GM23338 (cell line): ENCODE data around the gene SHFL. TPM values are rescaled to one million over a fixed set of nuclear protein-coding genes. Genes with fewer than 3 reads are reported as not detected.

Experiments used
- ATAC-seq: fragments of 200-7000 bp; cut with Tn5 transposase; 3 replicates; pipeline ENCODE4 v1.9.1; 2020
- DNase-seq: peaks from one replicate; pipeline ENCODE4 v3.0.0-alpha.2; 2015; ENCODE audit warnings: low spot score
- H2AFZ ChIP-seq: fragments of 200-600 bp; sonication (generic); 2 replicates; pipeline ENCODE4 v1.8.0; 2016; ENCODE audit warnings: antibody characterized with exemption, mild to moderate bottlenecking, moderate library complexity
- H3F3A ChIP-seq: fragments of 200-600 bp; sonication (generic); replicated peaks from 2 replicates; pipeline ENCODE4 v1.8.0; 2017; ENCODE audit warnings: antibody characterized with exemption, mixed run types, low read depth
- H3K27ac ChIP-seq: fragments of 200-600 bp; sonication (generic); 2 replicates; pipeline ENCODE4 v1.6.1; 2016; ENCODE audit warnings: low read depth
- H3K27me3 ChIP-seq: fragments of 200-600 bp; sonication (generic); 2 replicates; pipeline ENCODE4 v1.8.0; 2016; ENCODE audit warnings: mild to moderate bottlenecking, mixed run types, moderate library complexity; ENCODE audit not compliant: insufficient read depth
- H3K36me3 ChIP-seq: fragments of 200-600 bp; sonication (generic); 2 replicates; pipeline ENCODE4 v1.8.0; 2016; ENCODE audit warnings: mild to moderate bottlenecking; ENCODE audit not compliant: insufficient read depth
- H3K4me1 ChIP-seq: fragments of 200-600 bp; sonication (generic); 2 replicates; pipeline ENCODE4 v1.8.0; 2016; ENCODE audit warnings: mild to moderate bottlenecking, moderate library complexity; ENCODE audit not compliant: insufficient read depth
- H3K4me2 ChIP-seq: fragments of 200-600 bp; sonication (generic); 2 replicates; pipeline ENCODE4 v1.7.1; 2017; ENCODE audit warnings: mixed run types
- H3K4me3 ChIP-seq: fragments of 200-600 bp; sonication (generic); 2 replicates; pipeline ENCODE4 v1.6.1; 2016; ENCODE audit warnings: mixed run types
- H3K79me2 ChIP-seq: fragments of 200-600 bp; sonication (generic); replicated peaks from 2 replicates; pipeline ENCODE4 v1.8.0; 2017; ENCODE audit warnings: mild to moderate bottlenecking; ENCODE audit not compliant: insufficient read depth
- H3K9me2 ChIP-seq: fragments of 200-600 bp; sonication (generic); 2 replicates; pipeline ENCODE4 v1.8.0; 2017; ENCODE audit not compliant: insufficient read depth
- H4K20me1 ChIP-seq: fragments of 200-600 bp; sonication (generic); replicated peaks from 2 replicates; pipeline ENCODE4 v1.8.0; 2017; ENCODE audit warnings: mild to moderate bottlenecking; ENCODE audit not compliant: insufficient read depth
- H3K27ac Mint-ChIP-seq: 2 replicates; pipeline ENCODE4 v1.8.0; 2020; ENCODE audit warnings: inconsistent platforms, mild to moderate bottlenecking, moderate library complexity, mixed read lengths
- H3K27me3 Mint-ChIP-seq: 3 replicates; pipeline ENCODE4 v1.8.0; 2022; ENCODE audit warnings: low read depth, mild to moderate bottlenecking, moderate library complexity, mixed read lengths, inconsistent platforms; ENCODE audit not compliant: insufficient read depth, poor library complexity
- H3K36me3 Mint-ChIP-seq: 3 replicates; pipeline ENCODE4 v1.8.0; 2021; ENCODE audit warnings: low read depth, mild to moderate bottlenecking, inconsistent platforms, moderate library complexity, mixed read lengths
- H3K4me1 Mint-ChIP-seq: 3 replicates; pipeline ENCODE4 v1.8.0; 2020; ENCODE audit warnings: mild to moderate bottlenecking, inconsistent platforms, mixed read lengths
- H3K4me3 Mint-ChIP-seq: 3 replicates; pipeline ENCODE4 v1.8.0; 2021; ENCODE audit warnings: moderate library complexity, mild to moderate bottlenecking, inconsistent platforms, mixed read lengths
- H3K9me3 Mint-ChIP-seq: 3 replicates; pipeline ENCODE4 v1.8.0; 2020; ENCODE audit warnings: moderate library complexity, mild to moderate bottlenecking, inconsistent platforms, mixed read lengths
- CREB1 ChIP-seq: fragments of 250-450 bp; sonication (Bioruptor Pico); IDR thresholded peaks from 2 replicates; pipeline ENCODE4 v1.5.0; 2020; ENCODE audit warnings: low read depth, mild to moderate bottlenecking, moderate library complexity
- CTCF ChIP-seq, 2 experiments: fragments of 200-600 bp in 1 of 2; sonication (generic) in 1 of 2; conservative IDR thresholded peaks; 2 replicates each; pipeline versions ENCODE4 v1.5.1 to v1.6.1; 2016 to 2017; ENCODE audit warnings: antibody characterized with exemption in 2 of 2, low read depth in 2 of 2, mild to moderate bottlenecking in 2 of 2, moderate library complexity in 1 of 2
- ETS1 ChIP-seq: IDR thresholded peaks from 2 replicates; pipeline ENCODE4 v1.6.1; 2016; ENCODE audit warnings: antibody characterized with exemption
- EZH2 ChIP-seq: fragments of 200-600 bp; sonication (generic); IDR thresholded peaks from one replicate; pipeline ENCODE4 v1.8.0; 2017; ENCODE audit warnings: antibody characterized with exemption, mild to moderate bottlenecking, low read depth; ENCODE audit not compliant: unreplicated experiment
- EZH2phosphoT487 ChIP-seq: fragments of 200-600 bp; sonication (generic); IDR thresholded peaks from one replicate; pipeline ENCODE4 v1.8.1; 2018; ENCODE audit warnings: antibody characterized with exemption; ENCODE audit not compliant: unreplicated experiment
- JUNB ChIP-seq: IDR thresholded peaks from one replicate; pipeline ENCODE4 v1.6.1; 2016; ENCODE audit warnings: antibody characterized with exemption; ENCODE audit not compliant: unreplicated experiment
- NANOG ChIP-seq: IDR thresholded peaks from 2 replicates; pipeline ENCODE4 v1.6.1; 2016; ENCODE audit warnings: antibody characterized with exemption, borderline replicate concordance
- POLR2AphosphoS5 ChIP-seq: IDR thresholded peaks from 2 replicates; pipeline ENCODE4 v1.6.1; 2016; ENCODE audit warnings: antibody characterized with exemption, low read depth
- REST ChIP-seq: IDR thresholded peaks from one replicate; pipeline ENCODE4 v1.6.1; 2018; ENCODE audit warnings: antibody characterized with exemption; ENCODE audit not compliant: unreplicated experiment
- STAT1 ChIP-seq: IDR thresholded peaks from one replicate; pipeline ENCODE4 v1.6.1; 2016; ENCODE audit warnings: antibody characterized with exemption; ENCODE audit not compliant: unreplicated experiment
- ZNF114 ChIP-seq: fragments of 250-450 bp; sonication (Bioruptor Pico); IDR thresholded peaks from 2 replicates; pipeline ENCODE4 v1.5.0; 2020; ENCODE audit warnings: mild to moderate bottlenecking, moderate library complexity
- ZNF331 ChIP-seq: fragments of 250-450 bp; sonication (Bioruptor Pico); IDR thresholded peaks from 2 replicates; pipeline ENCODE4 v1.5.0; 2020; ENCODE audit warnings: low read depth, mild to moderate bottlenecking, moderate library complexity
- polyA plus RNA-seq: library from polyadenylated mRNA; unstranded; fragments of >200 nt; fragmentation: Nextera tagmentation; extraction: Ambion mirVana; gene quantifications from 2 replicates; pipeline ENCODE4 v1.2.1, GENCODE V29; 2016
- total RNA-seq: library from RNA; depleted of rRNA; stranded (reverse); fragments of >200 nt; shearing (Covaris generic); gene quantifications from 2 replicates; pipeline ENCODE4 v1.2.3, GENCODE V29; 2014
- TF ChIP-seq, protein P1 (sequence below): fragments of 250-450 bp; sonication (Bioruptor Pico); IDR thresholded peaks from 2 replicates; pipeline ENCODE4 v1.5.0; 2020; ENCODE audit warnings: mild to moderate bottlenecking, moderate library complexity

The SHFL gene
- total and polyA plus RNA-seq, 2 experiments from 2014 or later, result 31.7 to 32.1 TPM

GRCh38 chr19:10114651-10115391, 28.7 kb downstream of the SHFL start:
- DNase-seq (peak; percentile 27), ATAC-seq (peak; percentile 3)
- TF ChIP-seq POLR2AphosphoS5, result no peak; the same call in 1 of the 2 replicates
- TF ChIP-seq ETS1, result no peak
- no peak for TF ChIP-seq NANOG
- no peak for TF ChIP-seq STAT1
- no peak for TF ChIP-seq EZH2phosphoT487
- TF ChIP-seq ZNF114, result no peak
- TF ChIP-seq JUNB, result no peak
- no peak for TF ChIP-seq ZNF331 (CRISPR knock-in tag)
- TF ChIP-seq EZH2, result no peak
- TF ChIP-seq REST, result no peak
- no peak for TF ChIP-seq CREB1
- TF ChIP-seq, protein P1, sequence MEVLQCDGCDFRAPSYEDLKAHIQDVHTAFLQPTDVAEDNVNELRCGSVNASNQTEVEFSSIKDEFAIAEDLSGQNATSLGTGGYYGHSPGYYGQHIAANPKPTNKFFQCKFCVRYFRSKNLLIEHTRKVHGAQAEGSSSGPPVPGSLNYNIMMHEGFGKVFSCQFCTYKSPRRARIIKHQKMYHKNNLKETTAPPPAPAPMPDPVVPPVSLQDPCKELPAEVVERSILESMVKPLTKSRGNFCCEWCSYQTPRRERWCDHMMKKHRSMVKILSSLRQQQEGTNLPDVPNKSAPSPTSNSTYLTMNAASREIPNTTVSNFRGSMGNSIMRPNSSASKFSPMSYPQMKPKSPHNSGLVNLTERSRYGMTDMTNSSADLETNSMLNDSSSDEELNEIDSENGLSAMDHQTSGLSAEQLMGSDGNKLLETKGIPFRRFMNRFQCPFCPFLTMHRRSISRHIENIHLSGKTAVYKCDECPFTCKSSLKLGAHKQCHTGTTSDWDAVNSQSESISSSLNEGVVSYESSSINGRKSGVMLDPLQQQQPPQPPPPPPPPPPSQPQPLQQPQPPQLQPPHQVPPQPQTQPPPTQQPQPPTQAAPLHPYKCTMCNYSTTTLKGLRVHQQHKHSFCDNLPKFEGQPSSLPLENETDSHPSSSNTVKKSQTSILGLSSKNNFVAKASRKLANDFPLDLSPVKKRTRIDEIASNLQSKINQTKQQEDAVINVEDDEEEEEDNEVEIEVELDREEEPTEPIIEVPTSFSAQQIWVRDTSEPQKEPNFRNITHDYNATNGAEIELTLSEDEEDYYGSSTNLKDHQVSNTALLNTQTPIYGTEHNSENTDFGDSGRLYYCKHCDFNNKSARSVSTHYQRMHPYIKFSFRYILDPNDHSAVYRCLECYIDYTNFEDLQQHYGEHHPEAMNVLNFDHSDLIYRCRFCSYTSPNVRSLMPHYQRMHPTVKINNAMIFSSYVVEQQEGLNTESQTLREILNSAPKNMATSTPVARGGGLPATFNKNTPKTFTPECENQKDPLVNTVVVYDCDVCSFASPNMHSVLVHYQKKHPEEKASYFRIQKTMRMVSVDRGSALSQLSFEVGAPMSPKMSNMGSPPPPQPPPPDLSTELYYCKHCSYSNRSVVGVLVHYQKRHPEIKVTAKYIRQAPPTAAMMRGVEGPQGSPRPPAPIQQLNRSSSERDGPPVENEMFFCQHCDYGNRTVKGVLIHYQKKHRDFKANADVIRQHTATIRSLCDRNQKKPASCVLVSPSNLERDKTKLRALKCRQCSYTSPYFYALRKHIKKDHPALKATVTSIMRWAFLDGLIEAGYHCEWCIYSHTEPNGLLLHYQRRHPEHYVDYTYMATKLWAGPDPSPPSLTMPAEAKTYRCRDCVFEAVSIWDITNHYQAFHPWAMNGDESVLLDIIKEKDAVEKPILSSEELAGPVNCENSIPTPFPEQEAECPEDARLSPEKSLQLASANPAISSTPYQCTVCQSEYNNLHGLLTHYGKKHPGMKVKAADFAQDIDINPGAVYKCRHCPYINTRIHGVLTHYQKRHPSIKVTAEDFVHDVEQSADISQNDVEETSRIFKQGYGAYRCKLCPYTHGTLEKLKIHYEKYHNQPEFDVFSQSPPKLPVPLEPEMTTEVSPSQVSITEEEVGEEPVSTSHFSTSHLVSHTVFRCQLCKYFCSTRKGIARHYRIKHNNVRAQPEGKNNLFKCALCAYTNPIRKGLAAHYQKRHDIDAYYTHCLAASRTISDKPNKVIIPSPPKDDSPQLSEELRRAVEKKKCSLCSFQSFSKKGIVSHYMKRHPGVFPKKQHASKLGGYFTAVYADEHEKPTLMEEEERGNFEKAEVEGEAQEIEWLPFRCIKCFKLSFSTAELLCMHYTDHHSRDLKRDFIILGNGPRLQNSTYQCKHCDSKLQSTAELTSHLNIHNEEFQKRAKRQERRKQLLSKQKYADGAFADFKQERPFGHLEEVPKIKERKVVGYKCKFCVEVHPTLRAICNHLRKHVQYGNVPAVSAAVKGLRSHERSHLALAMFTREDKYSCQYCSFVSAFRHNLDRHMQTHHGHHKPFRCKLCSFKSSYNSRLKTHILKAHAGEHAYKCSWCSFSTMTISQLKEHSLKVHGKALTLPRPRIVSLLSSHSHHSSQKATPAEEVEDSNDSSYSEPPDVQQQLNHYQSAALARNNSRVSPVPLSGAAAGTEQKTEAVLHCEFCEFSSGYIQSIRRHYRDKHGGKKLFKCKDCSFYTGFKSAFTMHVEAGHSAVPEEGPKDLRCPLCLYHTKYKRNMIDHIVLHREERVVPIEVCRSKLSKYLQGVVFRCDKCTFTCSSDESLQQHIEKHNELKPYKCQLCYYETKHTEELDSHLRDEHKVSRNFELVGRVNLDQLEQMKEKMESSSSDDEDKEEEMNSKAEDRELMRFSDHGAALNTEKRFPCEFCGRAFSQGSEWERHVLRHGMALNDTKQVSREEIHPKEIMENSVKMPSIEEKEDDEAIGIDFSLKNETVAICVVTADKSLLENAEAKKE, result no peak
- TF ChIP-seq CTCF (conservative IDR thresholded peaks at IDR 0.05; ENCODE audit: low read depth in 2 of 2), result no peak
- H2AFZ ChIP-seq, result no peak overlapping the region
- peak overlapping the region; percentile 59; the same call in 1 of the 2 replicates for H3K27ac ChIP-seq
- no peak overlapping the region for H3K4me3 ChIP-seq
- Mint-ChIP-seq H3K9me3 (no peaks in the 10 kb centered on the region), H3K36me3 (peaks cover 76% of the 10 kb centered on the region), H3K4me3 (no peak overlapping the region), H3K27me3 (peaks cover 45% of the 10 kb centered on the region), H3K4me1 (peaks cover 12% of the 10 kb centered on the region), H3K27ac (no peak overlapping the region)
- no peaks in the 10 kb centered on the region; the same call in 1 of the 2 replicates for H3K4me1 ChIP-seq
- no peaks in the 10 kb centered on the region for H3K9me2 ChIP-seq
- peaks cover 21% of the 10 kb centered on the region for H3K79me2 ChIP-seq
- no peaks in the 10 kb centered on the region for H3K27me3 ChIP-seq
- H4K20me1 ChIP-seq, result peaks cover 11% of the 10 kb centered on the region; the same call in 1 of the 2 replicates
- peaks cover 43% of the 10 kb centered on the region for H3F3A ChIP-seq
- H3K4me2 ChIP-seq, result no peak overlapping the region
- H3K36me3 ChIP-seq, result peaks cover 16% of the 10 kb centered on the region; the same call in 1 of the 2 replicates
